ENCODE results near the gene TMEM248. TPM values are rescaled to one million over a fixed set of nuclear protein-coding genes. Genes with fewer than 3 reads are reported as not detected.

The TMEM248 gene
- total RNA-seq, 1 experiment from 2014 or later = 160 TPM

Small RNA genes lying within 50 kb of the gene (small RNA-seq; reads per million reads assigned to genes)
- gene RF00017 = 0 reads per million in 2 experiments
- gene RN7SL43P = 0 reads per million in 2 experiments
- 0 reads per million in 2 experiments for gene RNU6-1254P

Other genes with a start within 250 kb of the TMEM248 start
- 37.4 and 37.6 TPM in 2 replicates for gene RABGEF1, start 180.5 kb upstream of the TMEM248 start, total RNA-seq (2014; rRNA removed; shearing (Covaris generic))
- 108 and 111 TPM in 2 replicates for gene SBDS, start 74.4 kb downstream of the TMEM248 start, total RNA-seq (2014; rRNA removed; shearing (Covaris generic))
- 23.7 and 23.9 TPM in 2 replicates for gene TYW1, start 75.6 kb downstream of the TMEM248 start, total RNA-seq (2014; rRNA removed; shearing (Covaris generic))

Data from SK-MEL-5 (cell line).